Sigmoid colon (tissue), 7 donors: Measurements from ENCODE around the gene DGKQ. TPM values are rescaled to one million over a fixed set of nuclear protein-coding genes. Genes with fewer than 3 reads are reported as not detected.

Experiments
- DNase-seq: peaks from one replicate; pipeline ENCODE4 v3.0.0-alpha.2; 2019
- H3K27ac ChIP-seq, 4 donors: fragments of 200-600 bp; sonication (generic); one replicate each; pipeline ENCODE4 v1.5.1; 2016 to 2019; ENCODE audit warnings: mild to moderate bottlenecking in 1 of 4
- H3K27me3 ChIP-seq, 3 donors: fragments of 200-600 bp; sonication (generic); one replicate each; pipeline ENCODE4 v1.5.1; 2019; ENCODE audit warnings: mild to moderate bottlenecking in 1 of 3
- H3K36me3 ChIP-seq, 4 donors: fragments of 200-600 bp; sonication (generic); one replicate each; pipeline ENCODE4 v1.5.1; 2016 to 2019
- H3K4me1 ChIP-seq, 4 donors: fragments of 200-600 bp; sonication (generic); one replicate each; pipeline ENCODE4 v1.5.1; 2017 to 2019
- H3K4me3 ChIP-seq, 4 donors: fragments of 200-600 bp; sonication (generic); one replicate each; pipeline ENCODE4 v1.5.1; 2017 to 2019; ENCODE audit warnings: mild to moderate bottlenecking in 2 of 4, moderate library complexity in 1 of 4
- H3K9me3 ChIP-seq, 4 donors: fragments of 200-600 bp in 3 of 4; sonication (generic) in 3 of 4; one replicate each; pipeline versions ENCODE4 v1.5.1 to v1.6.1; 2013 to 2019
- EP300 ChIP-seq, 4 donors: sonication (generic); formaldehyde crosslinking; IDR thresholded peaks; one replicate each; pipeline ENCODE4 v1.6.1; 2017; ENCODE audit warnings: antibody characterized with exemption in 4 of 4
- POLR2A ChIP-seq, 2 donors: fragments of 450-650 bp; IDR thresholded peaks; one replicate each; pipeline ENCODE4 v1.6.1; 2016; ENCODE audit warnings: antibody characterized with exemption in 2 of 2, mild to moderate bottlenecking in 2 of 2, moderate library complexity in 2 of 2
- POLR2AphosphoS5 ChIP-seq, 4 donors: sonication (generic); formaldehyde crosslinking; IDR thresholded peaks; one replicate each; pipeline ENCODE4 v1.6.1; 2017; ENCODE audit warnings: antibody characterized with exemption in 4 of 4
- WGBS, 2 donors: extraction: QIAGEN DNeasy Blood & Tissue Kit; methylation state at CpG; one replicate each; pipeline ENCODE4 v1.1.7; 2013; 5-methylcytosine and 5-hydroxymethylcytosine counted together
- intact Hi-C: fragments of 100-400 bp; cut with DNase I; formaldehyde crosslinking; loops from one replicate; pipeline ENCODE4 v1.15.1; 2023
- polyA plus RNA-seq, 3 donors: library from polyadenylated mRNA; stranded (reverse); fragments of 200-250 nt; gene quantifications; one replicate each; pipeline ENCODE4 v1.2.3, GENCODE V29; 2013
- total RNA-seq, 4 donors: library from RNA; depleted of rRNA; stranded (reverse); fragments of >200 nt; gene quantifications; one replicate each; pipeline ENCODE4 v1.1.0, GENCODE V29; 2016
- TF ChIP-seq, protein P1 (sequence below), 4 experiments: fragments of 450-650 bp in 3 of 4; fragments of 200-600 bp in 1 of 4; IDR thresholded peaks; one replicate each; pipeline ENCODE4 v1.5.1; 2016 to 2019; ENCODE audit warnings: antibody characterized with exemption in 4 of 4, mild to moderate bottlenecking in 3 of 4, moderate library complexity in 2 of 4
- donor health status: healthy with polysubstance abuse.
- donor health status: Bipolar disorder and iron deficiency.
- donor health status: healthy.

Gene DGKQ
- total and polyA plus RNA-seq, 7 donors: 3.5 to 26.2 (median 8.9) TPM

DNA sequence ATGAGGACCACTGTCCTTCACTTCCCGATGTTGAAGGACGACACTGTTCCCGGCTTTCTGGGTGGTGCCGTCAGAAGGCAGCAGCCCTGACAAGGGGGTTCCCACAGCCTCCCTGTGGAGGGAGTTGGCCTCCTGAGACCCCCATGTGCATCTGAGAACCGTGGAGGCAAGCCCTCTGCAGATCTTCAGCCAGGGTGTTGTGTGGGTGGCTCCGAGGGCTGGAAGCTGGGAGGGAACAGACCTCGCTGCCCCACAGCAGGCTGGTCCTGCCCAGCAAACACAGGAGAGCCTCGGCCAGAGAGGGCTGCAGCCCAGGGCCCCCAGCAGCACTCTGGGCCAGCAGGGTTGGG is 16.2 kb downstream of the DGKQ start:
- no peaks in the 10 kb centered on the region for H3K4me1 ChIP-seq
- H3K36me3 ChIP-seq: peaks cover 0 to 57% (median 20%) of the 10 kb centered on the region in 4 donors
- TF ChIP-seq POLR2AphosphoS5 (IDR thresholded peaks at IDR 0.05): no peak
- TF ChIP-seq, protein P1, sequence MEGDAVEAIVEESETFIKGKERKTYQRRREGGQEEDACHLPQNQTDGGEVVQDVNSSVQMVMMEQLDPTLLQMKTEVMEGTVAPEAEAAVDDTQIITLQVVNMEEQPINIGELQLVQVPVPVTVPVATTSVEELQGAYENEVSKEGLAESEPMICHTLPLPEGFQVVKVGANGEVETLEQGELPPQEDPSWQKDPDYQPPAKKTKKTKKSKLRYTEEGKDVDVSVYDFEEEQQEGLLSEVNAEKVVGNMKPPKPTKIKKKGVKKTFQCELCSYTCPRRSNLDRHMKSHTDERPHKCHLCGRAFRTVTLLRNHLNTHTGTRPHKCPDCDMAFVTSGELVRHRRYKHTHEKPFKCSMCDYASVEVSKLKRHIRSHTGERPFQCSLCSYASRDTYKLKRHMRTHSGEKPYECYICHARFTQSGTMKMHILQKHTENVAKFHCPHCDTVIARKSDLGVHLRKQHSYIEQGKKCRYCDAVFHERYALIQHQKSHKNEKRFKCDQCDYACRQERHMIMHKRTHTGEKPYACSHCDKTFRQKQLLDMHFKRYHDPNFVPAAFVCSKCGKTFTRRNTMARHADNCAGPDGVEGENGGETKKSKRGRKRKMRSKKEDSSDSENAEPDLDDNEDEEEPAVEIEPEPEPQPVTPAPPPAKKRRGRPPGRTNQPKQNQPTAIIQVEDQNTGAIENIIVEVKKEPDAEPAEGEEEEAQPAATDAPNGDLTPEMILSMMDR (IDR thresholded peaks at IDR 0.05): no peak
- TF ChIP-seq EP300 (IDR thresholded peaks at IDR 0.05): no peak
- no peak for TF ChIP-seq POLR2A (IDR thresholded peaks at IDR 0.05)
- H3K4me3 ChIP-seq: no peak overlapping the region
- H3K27me3 ChIP-seq: no peaks in the 10 kb centered on the region
- intact Hi-C loops: no loop called here
- H3K9me3 ChIP-seq: no peaks in the 10 kb centered on the region
- 80 to 82% methylated on average over 8 of the region's 8 CpGs for WGBS, 2 donors
- DNase-seq: peak; percentile 56
- H3K27ac ChIP-seq: no peak overlapping the region

DNA sequence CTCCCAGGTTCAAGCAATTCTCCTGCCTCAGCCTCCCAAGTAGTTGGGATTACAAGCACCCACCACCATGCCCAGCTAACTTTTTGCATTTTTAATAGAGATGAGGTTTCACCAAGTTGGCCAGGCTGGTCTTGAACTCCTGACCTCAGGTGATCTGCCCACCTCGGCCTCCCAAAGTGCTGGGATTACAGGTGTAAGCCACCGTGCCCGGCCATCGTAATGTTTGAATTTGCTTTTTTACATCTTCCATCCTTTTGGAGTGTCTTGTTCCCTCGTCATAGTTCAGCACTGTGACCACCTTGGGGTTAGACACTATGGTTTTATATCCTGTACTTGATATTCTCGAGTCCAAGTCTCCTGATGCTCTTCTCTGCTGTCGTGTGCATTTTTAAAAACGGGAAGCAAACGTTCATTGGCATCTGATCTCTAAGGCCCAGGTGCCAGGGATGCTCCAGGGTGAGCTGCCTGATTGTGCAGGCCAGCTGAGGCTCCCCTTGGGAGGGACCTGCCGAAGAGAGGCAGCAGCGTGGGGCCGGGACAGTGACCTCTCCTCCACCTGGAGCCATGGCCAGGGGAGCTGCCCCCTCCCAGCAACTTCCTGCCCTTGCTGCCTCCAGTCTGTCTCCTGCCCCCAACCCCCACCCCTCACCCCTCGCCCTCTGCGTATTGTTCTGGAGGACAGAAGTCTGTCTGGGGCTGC is 16.7 kb downstream of the DGKQ start:
- H3K4me3 ChIP-seq: no peak overlapping the region
- intact Hi-C loops: no loop called here
- peak; percentile 27 for DNase-seq
- H3K36me3 ChIP-seq: peaks cover 0 to 56% (median 17%) of the 10 kb centered on the region in 4 donors
- no peaks in the 10 kb centered on the region for H3K27me3 ChIP-seq
- H3K9me3 ChIP-seq: no peaks in the 10 kb centered on the region
- 81 to 90% methylated on average over 14 of the region's 14 CpGs for WGBS, 2 donors
- TF ChIP-seq POLR2A (IDR thresholded peaks at IDR 0.05) (no peak), EP300 (IDR thresholded peaks at IDR 0.05) (no peak)
- H3K4me1 ChIP-seq: no peaks in the 10 kb centered on the region
- H3K27ac ChIP-seq: no peak overlapping the region

DNA sequence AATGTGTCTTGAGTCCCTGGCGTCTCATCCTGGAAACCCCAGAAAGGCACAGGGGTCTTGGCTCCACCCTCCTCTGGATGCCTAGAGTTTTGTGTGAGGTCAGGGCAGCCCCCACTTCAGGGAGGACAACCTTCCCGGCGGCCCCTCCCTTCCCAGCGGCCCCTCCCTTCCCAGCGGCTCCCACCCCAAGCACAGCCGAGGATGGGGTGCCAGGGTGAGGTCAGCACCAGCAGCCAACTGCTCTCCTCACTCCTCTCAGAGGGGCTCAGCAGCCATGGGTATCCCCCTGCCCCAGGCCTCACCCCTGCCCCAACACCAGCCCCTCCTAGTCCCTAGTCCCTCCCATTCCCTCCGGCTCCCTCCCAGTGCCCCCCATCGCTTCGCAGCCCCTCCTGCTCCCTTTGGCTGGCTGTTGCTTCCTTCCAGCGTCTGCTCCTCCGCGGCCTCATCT is 17.4 kb downstream of the DGKQ start:
- H3K27me3 ChIP-seq: no peaks in the 10 kb centered on the region
- TF ChIP-seq, protein P1 (IDR thresholded peaks at IDR 0.05): no peak
- no peak for TF ChIP-seq POLR2AphosphoS5 (IDR thresholded peaks at IDR 0.05)
- TF ChIP-seq EP300 (IDR thresholded peaks at IDR 0.05): no peak
- TF ChIP-seq POLR2A (IDR thresholded peaks at IDR 0.05): no peak
- no peaks in the 10 kb centered on the region for H3K9me3 ChIP-seq
- H3K36me3 ChIP-seq: peaks cover 0 to 58% (median 17%) of the 10 kb centered on the region in 4 donors
- DNase-seq: peak; percentile 55
- H3K4me1 ChIP-seq: no peaks in the 10 kb centered on the region
- no peak overlapping the region for H3K4me3 ChIP-seq
- intact Hi-C loops: no loop called here
- WGBS, 2 donors: 77 to 80% methylated on average over 12 of the region's 12 CpGs
- no peak overlapping the region for H3K27ac ChIP-seq

DNA sequence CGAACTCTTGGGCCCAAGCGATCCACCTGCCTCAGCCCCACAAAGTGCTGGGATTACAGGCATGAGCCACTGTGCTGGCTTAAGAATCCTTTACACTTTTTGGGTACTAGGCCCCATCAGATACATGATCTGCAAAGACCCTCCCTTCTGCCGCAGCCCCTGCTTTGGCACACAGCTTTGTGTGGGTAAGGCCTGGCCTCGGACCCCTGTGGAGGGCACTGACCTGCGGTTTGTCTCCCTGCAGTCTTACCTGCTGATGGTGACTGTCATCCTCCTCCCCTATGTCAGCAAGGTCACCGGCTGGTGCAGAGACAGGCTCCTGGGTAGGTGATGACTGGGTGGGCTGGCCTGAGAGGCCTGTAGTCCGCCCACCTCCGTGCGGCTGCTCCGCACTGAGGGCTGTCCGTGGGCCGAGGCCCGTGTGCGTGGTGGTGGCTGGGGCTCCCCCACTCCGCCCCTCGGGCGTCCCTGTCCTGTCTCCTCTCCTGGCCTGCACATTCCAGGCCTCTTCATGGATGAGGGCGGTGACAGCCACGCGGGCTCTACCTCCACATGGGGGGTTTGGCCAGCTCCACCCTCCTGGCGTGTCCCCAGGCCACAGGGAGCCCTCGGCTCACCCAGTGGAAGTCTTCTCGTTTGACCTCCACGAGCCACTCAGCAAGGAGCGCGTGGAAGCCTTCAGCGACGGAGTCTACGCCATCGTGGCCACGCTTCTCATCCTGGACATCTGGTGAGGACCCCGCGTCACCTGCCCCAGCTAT is 18.0 kb downstream of the DGKQ start:
- peak; percentile 60 for DNase-seq
- intact Hi-C loops: no loop called here
- H3K9me3 ChIP-seq: no peaks in the 10 kb centered on the region
- H3K27ac ChIP-seq: no peak overlapping the region
- 93 to 95% methylated on average over 33 of the region's 33 CpGs for WGBS, 2 donors
- no peak overlapping the region for H3K4me3 ChIP-seq
- TF ChIP-seq, protein P1 (IDR thresholded peaks at IDR 0.05): no peak
- TF ChIP-seq POLR2A (IDR thresholded peaks at IDR 0.05) (no peak), EP300 (IDR thresholded peaks at IDR 0.05) (no peak), POLR2AphosphoS5 (IDR thresholded peaks at IDR 0.05) (no peak)
- H3K36me3 ChIP-seq: peaks cover 0 to 58% (median 17%) of the 10 kb centered on the region in 4 donors
- H3K4me1 ChIP-seq: no peaks in the 10 kb centered on the region
- H3K27me3 ChIP-seq: no peaks in the 10 kb centered on the region
